Measurements from ENCODE around the gene CNTNAP4.

The CNTNAP4 gene

DNA sequence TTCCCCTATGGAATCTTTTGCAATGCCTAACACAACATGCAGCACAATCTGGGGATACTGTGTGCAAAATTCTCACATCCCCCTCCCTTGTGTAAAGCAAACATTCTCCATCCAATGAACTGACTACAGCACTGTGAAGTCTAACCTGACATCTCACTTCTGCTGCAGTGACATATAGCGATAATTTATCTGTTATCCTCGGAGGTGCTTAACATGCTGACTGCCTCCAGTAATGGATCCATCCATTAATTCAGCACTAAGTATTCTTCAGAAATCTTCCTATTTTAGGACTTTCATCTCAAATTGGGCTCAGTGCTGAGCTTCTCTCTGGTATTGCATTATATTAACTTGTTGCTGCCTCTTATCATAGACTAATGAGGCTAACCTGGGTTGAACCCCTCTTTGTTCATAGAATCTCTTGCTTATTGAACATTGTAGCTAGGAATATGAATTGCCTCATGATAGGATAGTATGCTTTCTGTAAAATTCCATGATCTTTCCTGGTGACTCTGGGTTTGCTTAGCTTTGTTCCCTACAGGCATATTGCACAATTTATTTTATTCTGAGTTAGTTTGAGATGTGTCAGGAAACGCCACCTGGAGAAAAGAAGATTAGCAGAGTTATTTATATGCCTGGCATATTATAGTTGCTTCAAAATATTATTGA, 187.9 kb downstream of the CNTNAP4 start:
- no peak for FAIRE-seq
- TF ChIP-seq POLR2A (IDR thresholded peaks at IDR 0.05; ENCODE audit: low read depth, low read length): no peak
- TF ChIP-seq POLR2AphosphoS5 (IDR thresholded peaks at IDR 0.05; ENCODE audit: low read depth, low read length): no peak
- TF ChIP-seq TAF1 (IDR thresholded peaks at IDR 0.05; ENCODE audit: borderline replicate concordance, low read depth, low read length): no peak

DNA sequence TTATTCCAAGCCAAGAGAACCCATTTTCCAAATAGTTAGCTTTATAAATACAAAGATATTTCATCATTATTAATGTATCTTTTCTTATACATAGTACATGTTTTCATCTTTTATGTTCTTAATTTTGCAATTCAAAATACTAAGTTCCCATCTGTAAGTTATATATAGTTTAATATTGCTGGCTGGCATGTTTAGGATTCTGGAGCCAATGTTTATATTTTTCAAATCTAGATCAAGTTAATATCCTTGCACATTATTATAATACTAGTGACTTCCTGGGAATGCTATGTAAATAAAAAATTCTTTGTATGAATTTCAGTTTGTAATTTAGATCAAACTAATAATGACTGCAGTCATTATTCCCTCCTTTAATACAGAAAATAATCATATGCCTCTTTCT, 189.7 kb downstream of the CNTNAP4 start:
- TF ChIP-seq POLR2AphosphoS5 (IDR thresholded peaks at IDR 0.05; ENCODE audit: low read depth, low read length) (no peak), POLR2A (IDR thresholded peaks at IDR 0.05; ENCODE audit: low read depth, low read length) (no peak), TAF1 (IDR thresholded peaks at IDR 0.05; ENCODE audit: borderline replicate concordance, low read depth, low read length) (no peak)
- FAIRE-seq (no peak), DNase-seq (ENCODE audit: insufficient read length) (no peak)

More for the DNA sequence above, 187.9 kb downstream of the CNTNAP4 start:
- DNase-seq (ENCODE audit: insufficient read length): no peak

DNA sequence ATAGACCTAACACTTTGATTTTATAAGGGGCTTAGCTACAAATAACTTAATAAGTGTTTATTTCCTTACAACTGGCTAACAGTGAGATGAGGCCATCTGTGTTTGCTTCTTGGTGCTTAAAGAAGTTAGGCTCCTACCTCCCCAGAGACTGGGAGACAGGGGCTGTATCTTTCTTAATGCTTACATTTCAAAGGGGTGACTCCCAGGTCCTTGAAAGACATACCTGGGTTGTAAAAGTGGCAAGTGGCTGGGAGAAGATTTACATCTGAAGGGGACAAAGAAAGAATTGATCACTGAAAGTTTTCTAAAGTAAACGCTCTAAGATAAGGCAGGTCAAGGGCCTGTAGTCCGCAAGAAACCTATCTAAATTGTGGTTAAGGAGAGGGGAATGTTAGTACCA, 196.8 kb downstream of the CNTNAP4 start:
- FAIRE-seq (no peak), DNase-seq (ENCODE audit: insufficient read length) (no peak)
- TF ChIP-seq POLR2A (IDR thresholded peaks at IDR 0.05; ENCODE audit: low read depth, low read length) (no peak), POLR2AphosphoS5 (IDR thresholded peaks at IDR 0.05; ENCODE audit: low read depth, low read length) (no peak), TAF1 (IDR thresholded peaks at IDR 0.05; ENCODE audit: borderline replicate concordance, low read depth, low read length) (no peak)

DNA sequence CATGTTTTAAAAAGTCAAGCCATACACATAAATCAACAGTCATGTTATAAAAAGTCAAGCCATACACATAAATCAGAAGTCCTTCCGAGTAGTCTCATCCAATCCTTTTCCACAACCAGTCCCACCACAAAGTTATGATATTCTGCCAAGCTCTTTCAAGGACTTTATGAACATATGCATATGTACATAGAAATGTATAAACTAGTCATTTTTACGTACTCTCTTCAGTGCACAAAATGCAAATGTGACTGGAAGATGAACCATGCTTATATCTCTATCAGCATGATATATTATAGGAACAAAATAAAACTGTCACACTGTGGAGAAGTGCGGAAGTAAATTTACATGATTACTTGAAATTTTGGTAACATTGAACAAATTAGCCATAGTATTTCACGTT, 200.9 kb downstream of the CNTNAP4 start:
- no peak for TF ChIP-seq POLR2AphosphoS5 (IDR thresholded peaks at IDR 0.05; ENCODE audit: low read depth, low read length)
- TF ChIP-seq POLR2A (IDR thresholded peaks at IDR 0.05; ENCODE audit: low read depth, low read length): no peak
- no peak for TF ChIP-seq TAF1 (IDR thresholded peaks at IDR 0.05; ENCODE audit: borderline replicate concordance, low read depth, low read length)
- DNase-seq (ENCODE audit: insufficient read length) (no peak), FAIRE-seq (no peak)

DNA sequence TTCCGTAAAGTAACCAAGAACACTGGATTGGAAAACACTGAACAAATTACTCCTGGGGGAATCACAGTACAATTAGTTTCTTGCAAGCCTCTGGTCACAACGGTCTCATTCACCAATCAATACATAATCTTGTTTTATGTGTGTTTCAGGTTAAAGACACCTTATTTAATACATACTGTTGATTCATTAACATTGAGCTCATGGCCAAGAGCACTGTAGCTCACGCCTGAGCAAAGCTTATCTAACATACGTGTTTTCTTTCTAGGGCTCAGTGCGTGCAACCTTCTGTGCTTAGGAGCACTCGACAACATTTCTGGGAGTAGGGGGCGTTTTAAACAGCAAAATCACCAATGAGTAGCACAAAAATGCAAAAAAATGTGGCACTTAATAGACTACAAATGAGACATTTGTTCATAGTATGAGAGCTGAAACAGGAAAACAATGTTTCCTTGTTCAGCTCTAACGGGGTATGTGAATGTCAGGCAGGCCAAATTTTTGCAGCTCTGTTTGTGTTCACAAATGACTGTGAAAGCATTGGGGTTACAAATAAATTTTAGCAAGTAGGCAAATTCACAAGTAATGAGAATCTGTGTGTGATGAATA, 206.2 kb downstream of the CNTNAP4 start:
- TF ChIP-seq POLR2A (IDR thresholded peaks at IDR 0.05; ENCODE audit: low read depth, low read length) (no peak), TAF1 (IDR thresholded peaks at IDR 0.05; ENCODE audit: borderline replicate concordance, low read depth, low read length) (no peak), POLR2AphosphoS5 (IDR thresholded peaks at IDR 0.05; ENCODE audit: low read depth, low read length) (no peak)
- FAIRE-seq (no peak), DNase-seq (ENCODE audit: insufficient read length) (no peak)

DNA sequence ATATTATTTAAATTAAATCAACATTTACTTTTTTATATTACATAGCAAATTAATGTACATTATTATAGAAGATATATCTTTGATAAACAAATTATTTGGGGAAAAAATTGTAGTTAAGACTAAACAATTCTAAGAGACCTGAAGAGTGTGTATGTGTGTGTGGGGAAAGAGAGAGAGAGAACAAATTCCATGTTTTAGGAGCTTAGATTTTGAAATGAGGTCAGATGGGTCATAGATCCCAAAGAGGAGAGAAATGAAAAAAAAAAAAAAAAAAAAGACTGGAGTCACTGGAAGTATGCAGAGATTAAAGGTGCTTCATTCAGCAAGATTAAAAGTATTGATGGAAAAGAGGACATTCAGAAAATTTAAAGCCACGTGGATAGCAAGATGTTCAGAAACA, 206.8 kb downstream of the CNTNAP4 start:
- no peak for FAIRE-seq
- no peak for DNase-seq (ENCODE audit: insufficient read length)
- TF ChIP-seq POLR2A (IDR thresholded peaks at IDR 0.05; ENCODE audit: low read depth, low read length) (no peak), TAF1 (IDR thresholded peaks at IDR 0.05; ENCODE audit: borderline replicate concordance, low read depth, low read length) (no peak), POLR2AphosphoS5 (IDR thresholded peaks at IDR 0.05; ENCODE audit: low read depth, low read length) (no peak)

DNA sequence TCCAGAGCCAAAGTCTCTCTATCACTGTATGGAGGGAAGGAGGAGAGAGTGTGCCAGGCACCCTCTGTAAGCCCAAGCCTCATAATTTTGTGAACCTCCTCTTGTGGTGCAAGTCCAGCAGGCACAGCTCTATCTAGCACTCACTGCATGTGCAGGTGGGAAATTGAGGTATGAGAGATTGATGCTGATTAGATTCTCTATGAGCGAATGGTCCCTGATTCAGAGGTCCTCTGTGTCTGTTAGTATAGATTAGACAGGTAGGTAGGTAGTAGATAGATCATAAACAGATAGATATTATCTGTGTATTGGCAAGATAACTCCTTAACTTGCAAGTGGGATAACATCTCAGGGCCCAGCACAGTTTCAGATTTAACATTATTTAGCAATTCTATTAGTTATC, 209.5 kb downstream of the CNTNAP4 start:
- TF ChIP-seq POLR2AphosphoS5 (IDR thresholded peaks at IDR 0.05; ENCODE audit: low read depth, low read length) (no peak), POLR2A (IDR thresholded peaks at IDR 0.05; ENCODE audit: low read depth, low read length) (no peak), TAF1 (IDR thresholded peaks at IDR 0.05; ENCODE audit: borderline replicate concordance, low read depth, low read length) (no peak)
- no peak for FAIRE-seq
- DNase-seq (ENCODE audit: insufficient read length): no peak

DNA sequence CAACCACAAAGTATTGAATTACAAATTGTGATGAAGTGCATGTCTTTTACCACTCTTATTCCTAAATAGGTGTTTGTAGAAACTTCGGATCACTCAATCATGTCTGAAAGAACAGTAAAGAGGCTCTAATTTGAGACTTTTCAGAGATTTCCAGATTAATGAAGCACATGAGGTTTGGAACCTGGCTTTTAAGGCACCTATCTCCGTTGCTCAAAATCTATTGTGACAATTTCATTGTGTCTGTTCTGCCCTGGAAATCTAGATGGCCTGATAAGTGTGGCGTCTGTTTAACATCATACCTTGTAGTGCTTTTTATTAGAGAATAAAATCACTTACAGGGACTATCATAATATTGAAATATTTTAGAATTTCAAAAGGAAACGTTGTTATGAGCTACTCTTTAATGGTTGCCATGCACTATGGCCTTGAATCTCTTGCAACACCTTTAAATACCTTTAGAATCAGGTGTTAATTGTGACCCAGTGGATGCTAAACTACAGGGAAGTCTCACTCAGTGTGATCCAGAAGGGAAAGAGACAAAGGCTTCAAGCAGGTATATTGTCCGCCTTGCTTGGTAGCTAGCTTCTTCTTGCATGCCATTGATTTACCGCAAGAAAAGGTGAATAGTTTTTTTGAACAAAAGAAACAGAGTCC, 210.3 kb downstream of the CNTNAP4 start:
- TF ChIP-seq TAF1 (IDR thresholded peaks at IDR 0.05; ENCODE audit: borderline replicate concordance, low read depth, low read length): no peak
- no peak for TF ChIP-seq POLR2A (IDR thresholded peaks at IDR 0.05; ENCODE audit: low read depth, low read length)
- no peak for TF ChIP-seq POLR2AphosphoS5 (IDR thresholded peaks at IDR 0.05; ENCODE audit: low read depth, low read length)
- FAIRE-seq: no peak
- DNase-seq (ENCODE audit: insufficient read length): no peak

DNA sequence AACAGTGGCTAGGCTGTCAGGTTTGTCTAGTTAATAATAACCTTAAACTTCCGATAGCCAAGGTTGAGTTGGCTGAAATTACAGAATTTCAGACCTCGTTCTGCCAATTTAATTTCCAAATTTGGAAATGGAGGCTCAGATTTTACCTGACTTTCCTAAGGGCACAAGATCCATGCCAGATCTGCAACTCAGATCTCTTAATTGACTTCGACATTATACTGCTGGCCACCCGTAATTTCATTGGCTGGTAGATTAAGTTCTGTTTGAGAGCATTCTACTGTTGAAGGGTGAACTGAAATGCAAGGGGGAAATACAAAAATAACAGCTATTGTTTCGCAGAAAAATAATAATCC, 210.8 kb downstream of the CNTNAP4 start:
- DNase-seq (ENCODE audit: insufficient read length) (no peak), FAIRE-seq (no peak)
- TF ChIP-seq TAF1 (IDR thresholded peaks at IDR 0.05; ENCODE audit: borderline replicate concordance, low read depth, low read length) (no peak), POLR2A (IDR thresholded peaks at IDR 0.05; ENCODE audit: low read depth, low read length) (no peak), POLR2AphosphoS5 (IDR thresholded peaks at IDR 0.05; ENCODE audit: low read depth, low read length) (no peak)

DNA sequence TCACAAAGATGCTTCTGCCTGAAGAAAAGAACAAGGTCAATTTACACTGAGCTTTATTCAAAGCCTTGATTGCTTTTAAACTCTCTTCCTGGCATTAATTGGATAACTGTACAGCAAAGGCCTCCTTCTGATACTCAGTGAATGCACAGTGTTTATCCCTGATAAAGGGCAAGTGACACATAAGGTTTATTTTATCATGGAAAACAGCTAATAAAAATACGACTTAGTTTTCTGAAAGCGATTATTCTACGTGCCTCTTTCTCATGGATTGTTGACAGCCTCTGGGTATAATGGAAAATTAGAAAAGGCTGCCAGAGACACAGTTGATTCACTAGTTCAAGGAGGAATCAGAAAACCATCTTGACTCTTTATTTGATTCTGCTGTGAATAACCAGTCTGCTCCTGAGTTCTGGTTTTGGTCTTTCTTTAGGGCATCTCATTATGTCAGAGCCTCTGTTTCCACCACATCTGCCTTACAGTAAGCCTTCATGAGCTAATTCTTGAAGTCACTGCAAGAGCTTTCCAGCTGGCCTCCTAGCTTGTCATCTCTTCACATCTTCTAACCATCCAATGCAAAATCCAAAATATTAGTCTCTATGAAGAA, 212.9 kb downstream of the CNTNAP4 start:
- FAIRE-seq: no peak
- TF ChIP-seq POLR2AphosphoS5 (IDR thresholded peaks at IDR 0.05; ENCODE audit: low read depth, low read length) (no peak), POLR2A (IDR thresholded peaks at IDR 0.05; ENCODE audit: low read depth, low read length) (no peak), TAF1 (IDR thresholded peaks at IDR 0.05; ENCODE audit: borderline replicate concordance, low read depth, low read length) (no peak)
- DNase-seq (ENCODE audit: insufficient read length): no peak

DNA sequence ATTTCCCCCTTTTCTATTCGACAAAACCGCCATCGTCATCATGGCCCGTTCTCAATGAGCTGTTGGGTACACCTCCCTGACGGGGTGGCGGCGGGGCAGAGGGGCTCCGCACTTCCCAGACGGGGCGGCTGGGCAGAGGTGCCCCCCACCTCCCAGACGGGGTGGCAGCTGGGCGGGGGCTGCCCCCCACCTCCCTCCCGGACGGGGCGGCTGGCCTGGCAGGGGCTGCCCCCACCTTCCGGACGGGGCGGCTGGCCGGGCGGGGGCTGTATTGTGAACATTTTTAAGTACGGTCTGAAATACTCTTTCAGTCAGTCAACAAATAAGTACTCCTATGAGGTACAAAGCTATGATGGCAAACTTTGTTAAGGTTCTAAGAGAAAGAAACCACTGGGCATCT, 222.8 kb downstream of the CNTNAP4 start:
- FAIRE-seq: no peak
- TF ChIP-seq POLR2A (IDR thresholded peaks at IDR 0.05; ENCODE audit: low read depth, low read length) (no peak), TAF1 (IDR thresholded peaks at IDR 0.05; ENCODE audit: borderline replicate concordance, low read depth, low read length) (no peak), POLR2AphosphoS5 (IDR thresholded peaks at IDR 0.05; ENCODE audit: low read depth, low read length) (no peak)

More for the DNA sequence above, 222.8 kb downstream of the CNTNAP4 start:
- DNase-seq (ENCODE audit: insufficient read length): no peak
